PFSK-1 (cell line): Measurements from ENCODE around the gene BCAR3.

ENCODE experiments used
- FOXP2 ChIP-seq: optimal IDR thresholded peaks from 2 replicates; pipeline ENCODE3; 2011; ENCODE audit warnings: borderline replicate concordance, control low read depth, inconsistent platforms; ENCODE audit not compliant: insufficient read depth; ENCODE audit errors: extremely low read length, extremely low read depth
- POLR2AphosphoS5 ChIP-seq: IDR thresholded peaks from 2 replicates; pipeline ENCODE4 v1.6.1; 2012; ENCODE audit warnings: low read depth, mild to moderate bottlenecking, control low read depth, low read length, moderate library complexity
- SIN3A ChIP-seq: IDR thresholded peaks from 2 replicates; pipeline ENCODE4 v1.6.1; 2012; ENCODE audit warnings: mild to moderate bottlenecking, low read length, moderate library complexity, borderline replicate concordance; ENCODE audit not compliant: insufficient read depth
- TAF1 ChIP-seq: IDR thresholded peaks from 2 replicates; pipeline ENCODE4 v1.6.1; 2012; ENCODE audit warnings: low read length, control low read depth, borderline replicate concordance; ENCODE audit not compliant: insufficient read depth
- TF ChIP-seq, protein P1 (sequence below), 2 experiments: IDR thresholded peaks; 2 replicates each; pipeline versions ENCODE4 v1.6.1 to v1.8.0; 2011 to 2012; ENCODE audit warnings: low read depth in 2 of 2, low read length in 2 of 2, control low read depth in 1 of 2, inconsistent platforms in 1 of 2, mild to moderate bottlenecking in 1 of 2, moderate library complexity in 1 of 2; ENCODE audit not compliant: insufficient read depth in 1 of 2

BCAR3 gene

DNA sequence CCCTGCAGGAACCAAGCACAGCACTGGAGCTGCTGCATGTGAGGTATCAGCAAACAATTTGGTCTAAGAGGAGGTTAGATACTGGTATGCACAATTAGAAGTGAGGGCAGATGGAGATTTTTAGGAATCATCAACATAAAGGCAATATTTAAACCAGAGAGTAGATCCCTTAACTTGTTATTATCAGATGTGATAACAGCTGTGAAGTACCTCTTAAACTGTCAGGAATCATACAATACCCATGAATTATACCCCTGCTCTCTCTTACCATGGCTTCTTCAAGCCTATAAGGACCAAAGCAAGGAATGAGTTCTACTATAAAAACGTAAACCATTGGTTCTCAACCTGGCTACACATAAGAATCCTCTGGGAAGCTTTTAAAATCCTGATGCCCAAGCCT is 3.9 kb downstream of the BCAR3 start:
- TF ChIP-seq POLR2AphosphoS5: no peak
- TF ChIP-seq FOXP2: no peak
- TF ChIP-seq SIN3A: no peak
- no peak for TF ChIP-seq TAF1
- TF ChIP-seq, protein P1, sequence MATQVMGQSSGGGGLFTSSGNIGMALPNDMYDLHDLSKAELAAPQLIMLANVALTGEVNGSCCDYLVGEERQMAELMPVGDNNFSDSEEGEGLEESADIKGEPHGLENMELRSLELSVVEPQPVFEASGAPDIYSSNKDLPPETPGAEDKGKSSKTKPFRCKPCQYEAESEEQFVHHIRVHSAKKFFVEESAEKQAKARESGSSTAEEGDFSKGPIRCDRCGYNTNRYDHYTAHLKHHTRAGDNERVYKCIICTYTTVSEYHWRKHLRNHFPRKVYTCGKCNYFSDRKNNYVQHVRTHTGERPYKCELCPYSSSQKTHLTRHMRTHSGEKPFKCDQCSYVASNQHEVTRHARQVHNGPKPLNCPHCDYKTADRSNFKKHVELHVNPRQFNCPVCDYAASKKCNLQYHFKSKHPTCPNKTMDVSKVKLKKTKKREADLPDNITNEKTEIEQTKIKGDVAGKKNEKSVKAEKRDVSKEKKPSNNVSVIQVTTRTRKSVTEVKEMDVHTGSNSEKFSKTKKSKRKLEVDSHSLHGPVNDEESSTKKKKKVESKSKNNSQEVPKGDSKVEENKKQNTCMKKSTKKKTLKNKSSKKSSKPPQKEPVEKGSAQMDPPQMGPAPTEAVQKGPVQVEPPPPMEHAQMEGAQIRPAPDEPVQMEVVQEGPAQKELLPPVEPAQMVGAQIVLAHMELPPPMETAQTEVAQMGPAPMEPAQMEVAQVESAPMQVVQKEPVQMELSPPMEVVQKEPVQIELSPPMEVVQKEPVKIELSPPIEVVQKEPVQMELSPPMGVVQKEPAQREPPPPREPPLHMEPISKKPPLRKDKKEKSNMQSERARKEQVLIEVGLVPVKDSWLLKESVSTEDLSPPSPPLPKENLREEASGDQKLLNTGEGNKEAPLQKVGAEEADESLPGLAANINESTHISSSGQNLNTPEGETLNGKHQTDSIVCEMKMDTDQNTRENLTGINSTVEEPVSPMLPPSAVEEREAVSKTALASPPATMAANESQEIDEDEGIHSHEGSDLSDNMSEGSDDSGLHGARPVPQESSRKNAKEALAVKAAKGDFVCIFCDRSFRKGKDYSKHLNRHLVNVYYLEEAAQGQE (IDR thresholded peaks at IDR 0.05; ENCODE audit: insufficient read depth in 1 of 2, low read depth in 2 of 2, low read length in 2 of 2): no peak

DNA sequence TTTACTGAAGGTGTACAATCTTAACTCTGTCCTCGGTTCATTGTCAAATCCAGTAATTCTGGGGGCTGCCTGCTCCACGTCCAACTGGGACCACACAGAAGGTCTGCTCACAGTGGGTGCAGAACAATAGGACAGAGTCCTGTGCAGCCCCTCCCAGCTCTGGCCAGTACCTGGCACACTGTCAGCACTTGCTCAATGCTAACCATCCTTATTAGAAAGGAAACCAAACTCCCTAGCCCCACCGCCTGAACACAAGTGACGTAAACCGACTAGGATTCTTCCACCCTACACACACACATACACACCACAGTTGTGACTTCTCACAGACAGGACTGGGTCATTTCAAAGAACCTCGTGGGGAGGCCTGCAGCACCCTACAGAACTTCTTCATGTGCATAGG is 5.2 kb downstream of the BCAR3 start:
- TF ChIP-seq TAF1: no peak

DNA sequence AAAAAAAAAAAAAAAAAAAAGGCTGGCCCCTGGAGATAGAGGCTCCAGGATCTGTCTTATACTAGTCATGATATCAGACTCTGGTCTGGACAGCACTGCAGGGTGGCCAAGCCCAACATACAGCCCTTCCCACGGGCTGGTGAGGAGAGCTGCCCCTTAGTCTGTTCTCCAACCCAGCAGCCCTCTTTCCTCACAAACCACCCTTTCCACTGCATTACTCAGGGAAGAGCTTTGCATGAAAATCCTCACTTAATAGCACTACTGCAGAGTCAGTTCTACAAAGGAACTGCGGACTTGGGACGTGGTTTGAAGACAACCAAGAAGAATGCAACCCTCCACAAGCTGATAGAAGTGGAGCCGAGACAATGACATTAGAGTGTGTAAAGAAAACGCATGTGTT is 5.7 kb downstream of the BCAR3 start:
- TF ChIP-seq SIN3A: no peak
- TF ChIP-seq POLR2AphosphoS5: no peak
- TF ChIP-seq FOXP2: no peak
- TF ChIP-seq, protein P1 (IDR thresholded peaks at IDR 0.05; ENCODE audit: insufficient read depth in 1 of 2, low read depth in 2 of 2, low read length in 2 of 2): no peak
- TF ChIP-seq TAF1: no peak

DNA sequence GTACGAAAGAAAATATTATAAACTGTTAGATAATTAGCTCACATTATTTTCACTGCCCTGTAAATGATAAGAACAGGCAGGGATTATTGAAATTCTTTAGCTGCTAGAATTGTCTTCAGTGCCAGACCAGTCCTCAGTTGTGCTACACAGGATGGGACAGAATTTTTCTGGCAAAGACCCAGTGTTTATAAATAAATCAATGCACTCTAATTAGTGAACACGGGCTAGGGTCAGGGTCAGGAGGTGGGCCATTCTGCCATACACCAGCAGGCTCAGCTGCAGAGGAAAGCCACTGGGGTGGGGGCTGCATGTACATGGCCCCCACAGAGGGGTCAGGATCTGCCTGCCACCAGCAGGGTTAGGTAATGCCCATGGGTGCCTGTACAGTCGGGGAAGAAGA is 6.4 kb downstream of the BCAR3 start:
- TF ChIP-seq TAF1 (no peak), SIN3A (no peak), FOXP2 (no peak), POLR2AphosphoS5 (no peak)
- TF ChIP-seq, protein P1 (IDR thresholded peaks at IDR 0.05; ENCODE audit: insufficient read depth in 1 of 2, low read depth in 2 of 2, low read length in 2 of 2): no peak

DNA sequence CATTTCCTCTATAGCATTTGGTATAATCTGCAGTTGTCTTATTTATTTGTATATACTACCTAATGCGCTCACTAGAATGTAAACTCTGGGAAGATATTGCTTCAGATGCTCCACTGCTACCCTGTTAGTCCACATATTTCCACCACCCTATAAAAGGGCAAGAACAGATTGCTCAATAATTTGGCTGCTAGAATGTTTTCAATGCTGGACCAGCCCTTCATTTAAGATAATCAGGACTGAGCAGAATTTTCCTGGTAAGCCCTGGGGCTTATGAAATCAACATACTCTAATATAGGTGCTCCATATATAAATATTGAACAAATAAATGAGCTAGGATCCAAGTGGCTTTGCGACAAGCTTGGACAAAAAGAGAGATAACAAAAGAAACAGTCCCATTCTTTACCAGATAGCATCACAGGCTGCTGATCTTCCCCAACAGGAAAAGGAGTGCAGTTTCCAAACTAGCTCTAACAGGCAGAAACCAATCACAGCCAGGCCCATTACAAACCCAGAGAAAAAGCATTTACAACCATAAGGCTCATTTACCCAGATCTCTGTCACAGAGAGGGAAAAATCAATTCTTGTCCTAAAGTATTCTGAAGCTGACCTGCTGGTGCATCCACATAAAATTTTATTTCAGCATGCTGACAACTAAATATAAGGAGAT is 8.3 kb downstream of the BCAR3 start:
- TF ChIP-seq, protein P1 (IDR thresholded peaks at IDR 0.05; ENCODE audit: insufficient read depth in 1 of 2, low read depth in 2 of 2, low read length in 2 of 2): no peak
- no peak for TF ChIP-seq POLR2AphosphoS5
- no peak for TF ChIP-seq FOXP2
- no peak for TF ChIP-seq SIN3A
- no peak for TF ChIP-seq TAF1
